Ishikawa (cell line): ENCODE measurements around the gene TBKBP1.

Experiments
- CEBPB ChIP-seq: IDR thresholded peaks from 2 replicates; pipeline ENCODE4 v1.6.1; 2012
- CREB1 ChIP-seq: IDR thresholded peaks from 2 replicates; pipeline ENCODE4 v1.6.1; 2012; ENCODE audit warnings: low read depth
- EGR1 ChIP-seq: IDR thresholded peaks from 2 replicates; pipeline ENCODE4 v1.6.1; 2012
- EP300 ChIP-seq: IDR thresholded peaks from 2 replicates; pipeline ENCODE4 v1.6.1; 2012; ENCODE audit warnings: borderline replicate concordance
- FOXM1 ChIP-seq: IDR thresholded peaks from 2 replicates; pipeline ENCODE4 v1.6.1; 2012; ENCODE audit warnings: low read depth, borderline replicate concordance
- MAX ChIP-seq: IDR thresholded peaks from 2 replicates; pipeline ENCODE4 v1.6.1; 2012
- NFIC ChIP-seq: IDR thresholded peaks from 2 replicates; pipeline ENCODE4 v1.6.1; 2012
- RAD21 ChIP-seq: IDR thresholded peaks from 2 replicates; pipeline ENCODE4 v1.6.1; 2012; ENCODE audit warnings: low read depth
- REST ChIP-seq: IDR thresholded peaks from 2 replicates; pipeline ENCODE4 v1.6.1; 2012; ENCODE audit warnings: low read depth, mild to moderate bottlenecking
- TAF1 ChIP-seq: IDR thresholded peaks from 2 replicates; pipeline ENCODE4 v1.6.1; 2012; ENCODE audit warnings: low read depth, mild to moderate bottlenecking
- TCF12 ChIP-seq: IDR thresholded peaks from 2 replicates; pipeline ENCODE4 v1.6.1; 2012; ENCODE audit warnings: low read depth
- TEAD4 ChIP-seq: IDR thresholded peaks from 2 replicates; pipeline ENCODE4 v1.6.1; 2012
- USF1 ChIP-seq: IDR thresholded peaks from 2 replicates; pipeline ENCODE4 v1.6.1; 2012
- YY1 ChIP-seq: IDR thresholded peaks from 2 replicates; pipeline ENCODE4 v1.6.1; 2012; ENCODE audit warnings: low read depth
- ZBTB7A ChIP-seq: IDR thresholded peaks from 2 replicates; pipeline ENCODE4 v1.6.1; 2012; ENCODE audit warnings: low read depth

Gene TBKBP1

GRCh38 chr17:47684535-47685193, 9.3 kb upstream of the TBKBP1 start:
- TF ChIP-seq CREB1 (no peak), NFIC (no peak), TCF12 (no peak), TEAD4 (no peak), TAF1 (no peak), CEBPB (no peak), EP300 (no peak), RAD21 (no peak), USF1 (no peak), EGR1 (no peak), ZBTB7A (no peak), REST (no peak), YY1 (no peak), FOXM1 (no peak), MAX (no peak)

- TF ChIP-seq MAX = no peak
- no peak for TF ChIP-seq FOXM1
- TF ChIP-seq REST = no peak
- TF ChIP-seq RAD21 = no peak
- no peak for TF ChIP-seq YY1
- no peak for TF ChIP-seq EP300
- TF ChIP-seq TAF1 = no peak
Measured at GRCh38 chr17:47685556-47686275, 8.2 kb upstream of the TBKBP1 start.

- TF ChIP-seq TEAD4 = no peak
- TF ChIP-seq TCF12 = no peak
- no peak for TF ChIP-seq CEBPB
- TF ChIP-seq USF1 = no peak
- TF ChIP-seq TAF1 = no peak
- no peak for TF ChIP-seq MAX
- TF ChIP-seq EGR1 = no peak
- no peak for TF ChIP-seq CREB1
- TF ChIP-seq EP300 = no peak
Measured at GRCh38 chr17:47686276-47686635, 7.7 kb upstream of the TBKBP1 start.

GRCh38 chr17:47686664-47687327, 7.2 kb upstream of the TBKBP1 start:
- TF ChIP-seq EP300 (no peak), RAD21 (no peak), YY1 (no peak), MAX (no peak), EGR1 (no peak), ZBTB7A (no peak), CEBPB (no peak)

- TF ChIP-seq FOXM1 = no peak
Measured at GRCh38 chr17:47687328-47687690, 6.7 kb upstream of the TBKBP1 start.

- no peak for TF ChIP-seq RAD21
- no peak for TF ChIP-seq EGR1
- no peak for TF ChIP-seq REST
- TF ChIP-seq TCF12 = no peak
- no peak for TF ChIP-seq ZBTB7A
- TF ChIP-seq TAF1 = no peak
- TF ChIP-seq EP300 = no peak
- no peak for TF ChIP-seq MAX
- no peak for TF ChIP-seq CREB1
Measured at GRCh38 chr17:47687748-47688147, 6.2 kb upstream of the TBKBP1 start.
